ENCODE measurements around the gene OR2T1.
"Not testable (repeated sequence)": the region's sequence is repeated elsewhere in the genome, so short reads cannot be mapped to it uniquely, and the experiment has no call there.

Gene OR2T1

GRCh38 chr1:248436303-248436702 is 33.5 kb downstream of the OR2T1 start:
- not testable (repeated sequence) for DNase-seq

- not testable (repeated sequence) for DNase-seq
These were observed 35.8 kb downstream of the OR2T1 start for GRCh38 chr1:248438668-248439067.

- DNase-seq = not testable (repeated sequence)
These were observed 36.4 kb downstream of the OR2T1 start for GRCh38 chr1:248439283-248439682.

GRCh38 chr1:248442500-248443277 is 39.8 kb downstream of the OR2T1 start:
- not testable (repeated sequence) for DNase-seq

GRCh38 chr1:248444603-248445002 is 41.8 kb downstream of the OR2T1 start:
- DNase-seq = not testable (repeated sequence)

- not testable (repeated sequence) for DNase-seq
These were observed 42.6 kb downstream of the OR2T1 start, which contains the start of gene OR2T2 for GRCh38 chr1:248445399-248445798. OR2T2 (plus strand) TSS chr1:248445637; CDS start chr1:248452798, 7,161 bp downstream.

DNA sequence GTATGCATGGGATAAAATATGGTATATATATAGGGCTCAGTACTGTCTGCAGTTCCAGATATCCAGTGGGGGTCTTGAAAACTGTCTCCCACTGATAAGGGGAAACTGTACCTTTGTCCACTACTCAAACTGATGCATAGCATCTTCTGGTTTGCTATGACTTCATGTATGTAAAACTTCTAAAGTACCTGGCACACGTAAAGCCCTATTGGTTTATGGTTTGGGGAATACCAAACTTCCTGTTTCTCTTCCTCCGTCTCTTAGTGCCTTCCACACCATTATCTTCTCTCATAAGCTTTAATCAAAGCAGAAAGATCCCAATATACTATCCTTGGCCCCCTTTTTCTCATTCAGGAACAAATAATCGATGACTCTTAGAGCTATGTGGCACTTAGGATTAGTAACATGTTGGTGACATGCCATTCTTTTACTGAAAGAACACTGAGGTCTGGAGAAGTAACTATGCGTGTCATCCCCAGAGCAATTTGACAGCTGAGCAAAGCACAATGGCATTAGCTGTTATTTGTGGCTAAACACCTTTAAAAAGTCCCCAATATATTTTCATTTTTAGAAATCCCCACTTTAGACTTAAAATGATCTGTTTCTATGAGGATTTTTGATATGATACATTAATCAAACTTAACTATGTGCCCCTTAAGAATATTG is 45.7 kb downstream of the OR2T1 start:
- DNase-seq = not testable (repeated sequence)

GRCh38 chr1:248449821-248450465 is 47.1 kb downstream of the OR2T1 start:
- DNase-seq = not testable (repeated sequence)

DNA sequence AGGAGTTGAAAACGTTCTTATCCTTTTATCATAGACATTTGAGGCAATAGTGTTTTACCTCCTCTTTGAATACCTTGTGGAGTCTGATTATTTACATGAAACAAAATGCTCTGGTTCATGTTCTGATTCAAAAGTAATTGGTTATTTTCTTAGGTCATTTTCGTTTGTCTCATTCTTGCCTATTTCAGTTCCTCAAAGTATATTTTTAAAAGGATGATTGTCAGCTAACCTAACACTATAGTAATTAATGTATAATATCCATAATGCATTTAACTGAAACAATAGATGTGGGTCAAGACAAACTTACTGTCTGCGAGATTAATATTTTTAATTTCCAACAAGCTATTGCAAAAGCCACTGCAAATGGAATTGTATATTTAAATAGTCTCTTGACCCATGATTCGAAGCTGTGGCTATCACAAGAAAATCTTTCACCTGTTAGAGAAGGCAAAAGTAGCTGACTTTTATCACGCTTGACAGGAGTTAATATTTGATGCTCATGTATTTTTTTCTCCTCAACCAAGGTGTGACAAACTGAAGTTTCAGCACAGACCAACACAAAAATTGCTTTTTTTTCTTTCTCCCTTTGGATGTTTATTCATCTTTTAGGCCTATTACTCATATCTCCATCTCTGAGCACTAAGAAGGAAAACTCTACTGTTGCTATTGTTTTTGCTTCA is 47.8 kb downstream of the OR2T1 start:
- DNase-seq = not testable (repeated sequence)

- not testable (repeated sequence) for DNase-seq
These were observed 50.8 kb downstream of the OR2T1 start for GRCh38 chr1:248453619-248454018.

DNA sequence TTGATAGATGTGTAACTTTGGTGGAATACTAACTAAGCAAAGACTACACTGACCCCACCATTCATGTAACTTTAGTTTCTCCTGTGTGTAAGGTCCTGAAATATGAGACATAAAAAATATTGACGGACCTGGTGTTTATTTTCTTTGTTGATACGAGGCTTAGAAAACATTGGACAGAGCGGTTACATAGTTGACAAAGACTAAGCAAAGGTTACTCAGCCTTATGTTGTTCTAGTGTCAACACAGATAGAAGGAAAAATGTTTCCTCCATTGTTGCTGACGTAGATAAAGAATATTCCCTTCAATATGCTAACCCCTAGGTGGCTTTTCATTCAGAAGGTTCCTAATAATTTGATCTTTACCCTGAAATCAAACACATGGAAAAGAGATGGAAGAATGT is 52.2 kb downstream of the OR2T1 start:
- not testable (repeated sequence) for DNase-seq

GRCh38 chr1:248456635-248457034 is 53.8 kb downstream of the OR2T1 start:
- not testable (repeated sequence) for DNase-seq

Data from NCI-H2171 (cell line).